Adrenal gland (tissue), 12 donors: ENCODE measurements around the gene SEMA3F. TPM values are rescaled to one million over a fixed set of nuclear protein-coding genes. Genes with fewer than 3 reads are reported as not detected.

ENCODE experiments used
- DNase-seq, 7 donors: peaks; one replicate each; pipeline ENCODE4 v3.0.0-alpha.2; 2019 to 2020
- H3K27ac ChIP-seq, 5 donors: fragments of 200-600 bp; sonication (generic) in 4 of 5; 1 replicate in 3 of 5; 2 replicates in 2 of 5; pipeline versions ENCODE4 v1.5.1 to v1.8.0; 2016 to 2020; ENCODE audit warnings: mild to moderate bottlenecking in 1 of 5
- H3K27me3 ChIP-seq: fragments of 200-600 bp; 2 replicates; pipeline ENCODE4 v1.8.0; 2021
- H3K36me3 ChIP-seq, 2 donors: fragments of 200-600 bp; replicated peaks in 1 of 2; 1 replicate in 1 of 2; 2 replicates in 1 of 2; pipeline versions ENCODE4 v1.5.1 to v1.8.0; 2018 to 2022
- H3K4me1 ChIP-seq, 2 donors: fragments of 200-600 bp; replicated peaks in 1 of 2; 1 replicate in 1 of 2; 2 replicates in 1 of 2; pipeline versions ENCODE4 v1.5.1 to v1.8.0; 2018 to 2021
- H3K4me3 ChIP-seq, 4 donors: fragments of 200-600 bp; sonication (generic) in 3 of 4; one replicate each; pipeline ENCODE4 v1.5.1; 2016 to 2018
- H3K9me3 ChIP-seq, 3 donors: fragments of 200-600 bp; sonication (generic) in 1 of 3; replicated peaks in 1 of 3; 1 replicate in 2 of 3; 2 replicates in 1 of 3; pipeline versions ENCODE4 v1.5.1 to v1.8.0; 2016 to 2021
- CTCF ChIP-seq, 6 experiments: fragments of 450-650 bp in 4 of 6; fragments of 200-600 bp in 2 of 6; sonication (generic) in 1 of 6; IDR thresholded peaks; 1 replicate in 5 of 6; 2 replicates in 1 of 6; pipeline versions ENCODE4 v1.5.1 to v1.8.0; 2016 to 2021; ENCODE audit warnings: antibody characterized with exemption in 6 of 6, mild to moderate bottlenecking in 2 of 6, moderate library complexity in 1 of 6
- POLR2A ChIP-seq, 2 donors: fragments of 450-650 bp; IDR thresholded peaks; one replicate each; pipeline ENCODE4 v1.6.1; 2017; ENCODE audit warnings: antibody characterized with exemption in 2 of 2, mild to moderate bottlenecking in 2 of 2, moderate library complexity in 1 of 2
- WGBS, 4 donors: extraction: QIAGEN DNeasy Blood & Tissue Kit in 2 of 4; methylation state at CpG; one replicate each; pipeline versions ENCODE4 v1.1.5 to v1.1.7; 2013 to 2017; 5-methylcytosine and 5-hydroxymethylcytosine counted together
- intact Hi-C, 2 donors: fragments of 100-400 bp; cut with DNase I; formaldehyde crosslinking; loops; one replicate each; pipeline versions ENCODE4 v1.14.1 to v1.15.0; 2022 to 2023
- polyA plus RNA-seq, 3 donors: library from polyadenylated mRNA; stranded (reverse); fragments of 200-250 nt in 2 of 3; fragments of 350-450 nt in 1 of 3; fragmentation: Illumina TruSeq in 1 of 3; extraction: RNeasy Lipid Tissue Mini Kit (QIAGEN cat#74804) in 1 of 3; gene quantifications; one replicate each; pipeline ENCODE4 v1.2.3, GENCODE V29; 2013 to 2014
- total RNA-seq, 9 donors: library from RNA; depleted of rRNA in 4 of 9; stranded (reverse); fragments of >200 nt in 4 of 9; fragments of 120-200 nt in 1 of 9; fragmentation: NEBNext Ultra II Directional in 1 of 9; extraction: Animal tissue kit (Norgen Biotek cat#: 25700) in 1 of 9; gene quantifications; one replicate each; pipeline versions ENCODE4 v1.1.0 to v1.2.4, GENCODE V29; 2013 to 2023
- donor health status: healthy with polysubstance abuse.
- donor health status: Bipolar disorder and iron deficiency.
- donor health status: DM: yes; HTN: yes; CAD: no.
- donor health status: DM: no; HTN: no; CAD: no.
- donor health status: DM: no; HTN: no; CAD: no.
- donor health status: DM: yes; HTN: yes; CAD: no.

Gene SEMA3F
- total and polyA plus RNA-seq, 12 donors = 1.6 to 21.1 (median 13.6) TPM

DNA sequence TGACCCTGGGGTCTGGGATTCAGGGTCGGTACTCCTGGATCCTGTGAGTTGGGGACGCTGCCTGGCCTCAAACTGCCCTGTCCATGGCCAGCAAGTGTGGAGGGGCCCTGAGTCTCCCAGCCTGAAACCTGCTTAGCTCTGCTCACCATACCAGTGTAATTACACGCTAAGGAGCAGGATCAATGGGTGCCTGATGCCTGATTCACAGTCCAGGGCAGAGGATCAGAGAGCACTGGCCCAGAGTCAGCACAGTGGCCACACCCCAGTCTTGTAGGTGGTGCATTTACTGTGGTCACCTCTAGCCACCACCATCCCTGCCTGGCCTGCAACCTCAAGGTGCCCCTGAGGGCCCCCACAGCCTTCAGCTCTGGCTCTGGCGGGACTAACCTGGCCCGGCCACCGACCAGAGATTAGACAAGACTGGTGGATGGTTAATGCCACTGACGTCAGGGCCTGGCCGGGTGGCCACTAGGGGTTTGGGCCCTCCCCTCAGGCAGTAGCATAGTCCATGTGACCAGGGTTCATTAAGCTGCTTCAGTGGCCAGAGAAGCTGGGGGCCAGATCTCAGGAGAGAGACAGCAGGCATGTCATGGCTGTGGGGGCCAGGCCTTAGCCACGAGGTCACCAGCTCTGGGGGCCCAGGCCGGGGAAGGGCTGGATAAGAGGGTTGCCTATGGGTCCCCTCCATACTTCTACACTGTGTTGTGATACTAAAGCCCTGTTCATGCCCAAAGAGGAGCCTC lies 46.6 kb downstream of the SEMA3F start:
- H3K4me3 ChIP-seq = no peak overlapping the region
- no peak overlapping the region for H3K27ac ChIP-seq
- no peaks in the 10 kb centered on the region for H3K9me3 ChIP-seq
- 74 to 85% (median 80%) methylated on average over 5 to 10 of the region's 10 CpGs for WGBS, 4 donors
- peaks cover 34% of the 10 kb centered on the region for H3K27me3 ChIP-seq
- no peaks in the 10 kb centered on the region for H3K36me3 ChIP-seq
- intact Hi-C loops = no loop called here
- H3K4me1 ChIP-seq = peaks cover 0 to 10% of the 10 kb centered on the region in 2 donors
- no peak for DNase-seq
- TF ChIP-seq CTCF (IDR thresholded peaks at IDR 0.05) = no peak
- no peak for TF ChIP-seq POLR2A (IDR thresholded peaks at IDR 0.05)

GRCh38 chr3:50202353-50203112 lies 47.4 kb downstream of the SEMA3F start:
- peaks cover 0 to 10% of the 10 kb centered on the region in 2 donors for H3K4me1 ChIP-seq
- H3K27me3 ChIP-seq = peaks cover 34% of the 10 kb centered on the region
- H3K4me3 ChIP-seq = no peak overlapping the region
- intact Hi-C loops = no loop called here
- DNase-seq = no peak
- WGBS, 4 donors = 76 to 88% (median 86%) methylated on average over 8 to 16 of the region's 16 CpGs
- TF ChIP-seq POLR2A (IDR thresholded peaks at IDR 0.05) (no peak), CTCF (IDR thresholded peaks at IDR 0.05) (no peak)
- no peaks in the 10 kb centered on the region for H3K9me3 ChIP-seq
- H3K36me3 ChIP-seq = no peaks in the 10 kb centered on the region
- no peak overlapping the region for H3K27ac ChIP-seq

GRCh38 chr3:50203113-50203808 lies 48.1 kb downstream of the SEMA3F start:
- WGBS, 4 donors = 72 to 79% (median 76%) methylated on average over 7 to 9 of the region's 9 CpGs
- Histone ChIP-seq H3K9me3 (no peaks in the 10 kb centered on the region), H3K36me3 (no peaks in the 10 kb centered on the region), H3K4me1 (peaks cover 0 to 10% of the 10 kb centered on the region in 2 donors), H3K4me3 (no peak overlapping the region), H3K27me3 (peaks cover 29% of the 10 kb centered on the region), H3K27ac (no peak overlapping the region)
- DNase-seq = no peak
- intact Hi-C loops = no loop called here
- TF ChIP-seq POLR2A (IDR thresholded peaks at IDR 0.05) (no peak), CTCF (IDR thresholded peaks at IDR 0.05) (no peak)
